NCI-H2029 treated with DMSO at 0.1 percent for 48 hours (cell line): ENCODE results near the gene KDSR.
"Not testable (repeated sequence)": the region's sequence is repeated elsewhere in the genome, so short reads cannot be mapped to it uniquely, and the experiment has no call there.

Source experiments
- DNase-seq: peaks from one replicate; lab custom pipeline; 2025; lab: John Stamatoyannopoulos, UW

The KDSR gene

DNA sequence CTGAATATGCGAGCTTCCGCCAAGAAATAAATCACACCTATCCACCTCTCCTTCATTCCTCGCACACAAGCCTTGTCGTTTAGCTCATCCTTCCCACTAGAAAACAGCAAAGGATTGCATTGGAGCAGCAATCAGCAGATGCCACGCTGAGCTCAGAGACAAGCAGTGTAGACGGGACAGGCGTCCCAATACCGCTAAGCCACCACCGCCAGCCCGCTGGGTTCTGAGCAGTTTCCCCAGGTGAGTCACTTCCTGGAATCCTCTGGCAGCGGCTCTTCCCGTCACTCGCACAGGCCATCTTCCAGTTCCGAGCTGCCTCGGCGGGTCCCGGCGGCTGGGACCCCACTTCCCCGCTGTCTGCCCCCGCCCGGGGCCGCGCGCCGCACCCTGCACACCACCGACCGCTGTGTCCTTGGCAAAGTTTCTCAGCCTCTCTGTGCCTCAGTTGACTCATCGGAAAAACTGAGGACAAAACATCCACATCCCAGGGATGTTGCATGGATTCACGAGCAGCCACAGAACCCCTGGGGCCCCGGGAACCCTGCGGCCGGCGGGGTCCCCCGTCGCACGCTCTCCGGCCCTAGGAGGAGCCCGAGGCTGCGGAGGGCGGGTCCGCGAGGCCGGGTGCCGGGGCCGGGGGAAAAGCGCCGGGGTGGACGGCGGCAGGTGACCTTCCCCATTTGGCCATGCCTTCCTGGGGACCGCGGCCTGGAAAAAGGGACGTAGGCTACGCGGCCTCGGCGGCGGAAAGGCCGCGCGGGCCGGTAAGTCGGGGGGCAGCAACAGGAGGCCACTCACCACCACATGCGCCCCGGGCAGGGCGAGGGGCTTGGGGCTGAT is 573 bp downstream of the KDSR start:
- no peak for DNase-seq

- DNase-seq = no peak
Measured at GRCh38 chr18:63365876-63366212, 1.2 kb downstream of the KDSR start.

DNA sequence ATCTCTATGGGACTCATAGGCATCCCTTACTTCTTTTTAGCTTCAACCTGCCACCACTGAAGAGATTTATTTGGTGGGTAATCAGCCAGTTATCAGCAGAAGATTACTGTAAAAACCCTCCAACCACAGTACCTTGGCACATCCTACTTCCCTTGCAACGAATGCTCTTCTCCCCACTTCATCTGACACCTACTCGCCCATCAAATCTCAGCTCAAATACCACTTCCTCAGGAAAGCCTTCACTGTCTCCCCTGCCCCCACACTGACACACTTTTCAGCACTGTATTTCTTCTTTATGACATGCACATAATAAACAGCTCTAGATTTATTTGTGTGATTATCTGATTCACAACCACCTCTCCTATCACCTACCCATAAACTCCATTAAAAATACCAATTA is 3.1 kb downstream of the KDSR start:
- DNase-seq = no peak

DNA sequence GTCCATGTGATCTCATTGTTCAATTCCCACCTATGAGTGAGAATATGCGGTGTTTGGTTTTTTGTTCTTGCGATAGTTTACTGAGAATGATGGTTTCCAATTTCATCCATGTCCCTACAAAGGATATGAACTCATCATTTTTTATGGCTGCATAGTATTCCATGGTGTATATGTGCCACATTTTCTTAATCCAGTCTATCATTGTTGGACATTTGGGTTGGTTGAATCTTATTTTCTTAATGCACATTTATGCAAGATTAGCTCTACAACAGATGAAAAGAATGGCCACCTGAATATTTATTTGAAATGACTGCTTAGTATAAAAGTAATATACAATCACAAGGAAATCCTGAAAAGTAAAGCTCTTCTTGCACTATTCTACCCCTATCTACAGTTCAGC is 3.6 kb downstream of the KDSR start:
- DNase-seq = not testable (repeated sequence)

- no peak for DNase-seq
Measured at GRCh38 chr18:63356272-63356896, 10.6 kb downstream of the KDSR start.

DNA sequence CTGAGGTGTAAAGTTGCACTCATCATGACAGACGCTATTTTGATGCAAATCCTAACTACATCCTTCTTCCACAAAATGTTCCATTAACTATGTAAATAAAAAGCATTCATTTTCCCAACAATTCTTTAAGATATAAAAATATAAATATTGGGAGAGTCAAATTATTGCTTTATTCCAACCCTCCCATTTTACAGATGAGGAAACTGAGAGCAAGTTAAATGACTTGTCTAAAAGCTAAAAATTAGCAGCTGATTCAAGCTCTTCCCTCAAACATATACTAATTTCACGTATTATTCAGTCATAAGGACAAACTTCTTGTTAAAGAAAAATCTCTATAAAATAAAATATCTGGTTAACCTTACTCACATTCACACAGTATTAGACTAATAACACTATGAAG is 16.8 kb downstream of the KDSR start:
- DNase-seq = no peak

GRCh38 chr18:63348508-63349136 is 18.4 kb downstream of the KDSR start:
- DNase-seq = no peak

- no peak for DNase-seq
Measured at GRCh38 chr18:63346480-63347183, 20.4 kb downstream of the KDSR start.

- no peak for DNase-seq
Measured at GRCh38 chr18:63346031-63346430, 21.0 kb downstream of the KDSR start.

DNA sequence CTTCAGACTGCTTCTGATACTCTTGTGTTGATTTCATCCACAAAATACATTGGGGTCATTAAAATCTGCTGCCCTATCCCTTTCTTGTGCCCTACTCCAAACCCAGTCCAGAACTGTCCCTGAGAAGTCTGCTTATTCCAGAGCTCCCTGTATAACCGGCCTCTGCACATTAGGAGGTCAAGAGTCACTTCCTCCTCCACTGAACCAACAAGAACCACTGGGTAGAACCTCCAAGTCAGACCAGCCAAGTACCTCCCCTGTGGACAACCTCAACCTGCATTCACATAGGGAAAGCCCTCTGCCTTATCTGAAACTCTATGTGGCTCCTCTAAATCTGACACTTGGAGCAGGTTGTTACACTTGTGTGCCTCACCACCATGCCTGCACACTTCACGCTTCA is 22.1 kb downstream of the KDSR start:
- no peak for DNase-seq

DNA sequence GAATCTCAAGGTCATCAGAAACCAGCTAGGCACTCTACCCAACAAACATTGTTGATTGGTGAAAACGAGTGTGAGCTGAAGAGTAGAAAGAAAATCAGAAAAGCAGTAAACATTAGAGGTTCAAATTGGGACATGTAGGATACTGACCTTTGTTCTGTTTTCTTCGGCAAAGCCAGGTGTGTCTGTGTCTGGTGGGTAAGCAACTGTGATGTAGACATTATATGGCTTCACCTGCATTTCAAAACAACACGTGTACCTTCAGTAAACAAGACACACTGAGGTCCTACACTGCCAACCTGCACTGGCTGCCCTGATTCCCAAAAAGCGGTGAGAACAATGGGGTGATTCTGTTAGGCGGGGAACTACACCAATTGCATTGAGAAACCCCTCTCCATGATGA is 22.7 kb downstream of the KDSR start:
- DNase-seq = no peak

DNA sequence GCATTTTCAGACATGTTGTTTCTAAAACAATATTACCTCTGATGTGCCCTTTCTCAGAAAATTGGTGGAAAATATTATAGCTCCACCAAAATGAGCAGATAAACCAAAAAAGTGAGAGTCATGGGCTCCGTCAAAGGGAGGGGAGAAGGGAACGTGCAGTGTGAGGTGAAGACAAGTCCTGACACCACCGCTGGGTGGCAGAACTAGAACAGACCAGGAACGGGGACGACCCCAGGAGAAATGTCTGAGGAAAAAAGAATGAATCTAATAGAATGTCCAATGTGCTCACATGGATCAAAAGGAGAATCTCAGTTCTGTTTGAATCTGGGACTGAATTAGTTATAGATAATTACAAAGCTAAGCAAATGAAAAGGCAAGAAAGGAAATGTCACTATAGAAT is 24.8 kb downstream of the KDSR start:
- no peak for DNase-seq

DNA sequence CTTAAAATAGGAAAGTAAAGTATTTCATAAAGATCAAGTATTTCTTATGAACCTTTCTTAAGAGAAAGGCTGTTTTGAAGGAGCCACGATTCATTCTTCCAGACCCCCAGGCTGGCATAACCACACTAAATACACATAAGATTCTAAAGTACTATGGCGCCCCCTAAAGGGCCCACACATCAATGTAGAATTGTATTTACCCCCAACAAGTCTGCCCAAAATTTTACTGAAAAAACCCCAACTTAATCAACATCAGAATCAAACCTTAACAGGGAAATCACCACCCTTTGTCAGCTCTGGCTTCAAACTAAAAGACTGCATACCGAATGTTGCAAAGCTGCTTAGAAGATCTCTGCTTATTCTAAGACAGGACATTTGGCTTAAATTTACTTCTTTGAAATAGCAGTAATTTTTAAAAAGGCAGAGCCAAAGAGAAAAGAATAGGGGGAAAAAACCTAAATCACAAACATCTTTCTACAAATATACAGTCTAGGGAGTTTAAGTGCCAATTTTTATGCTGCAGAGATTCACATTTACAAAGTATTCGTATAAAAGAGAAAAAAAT is 27.0 kb downstream of the KDSR start:
- DNase-seq = no peak

GRCh38 chr18:63336366-63337099 is 30.5 kb downstream of the KDSR start:
- no peak for DNase-seq

- DNase-seq = no peak
Measured at GRCh38 chr18:63331105-63331504, 35.9 kb downstream of the KDSR start.

- no peak for DNase-seq
Measured at GRCh38 chr18:63329431-63330145, 37.4 kb downstream of the KDSR start.

DNA sequence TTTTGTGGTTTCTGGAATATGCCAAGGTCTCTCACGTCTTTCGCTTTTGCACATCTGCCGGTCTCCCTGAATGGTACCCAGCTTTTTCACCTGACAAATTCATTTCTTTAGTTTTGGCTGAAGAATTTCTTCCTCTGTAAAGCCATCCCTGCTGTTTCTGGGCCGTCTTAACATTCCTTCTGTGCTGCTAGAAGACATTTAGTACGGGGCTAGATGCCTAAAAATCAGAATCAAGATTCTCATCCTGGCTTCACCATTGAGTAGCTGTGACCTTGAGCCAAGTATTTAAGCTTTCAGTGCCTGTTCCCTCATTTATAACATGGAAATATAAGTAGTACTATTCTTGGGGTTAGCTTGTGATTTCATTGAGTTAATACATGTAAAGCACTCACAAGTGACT is 41.0 kb downstream of the KDSR start:
- no peak for DNase-seq

DNA sequence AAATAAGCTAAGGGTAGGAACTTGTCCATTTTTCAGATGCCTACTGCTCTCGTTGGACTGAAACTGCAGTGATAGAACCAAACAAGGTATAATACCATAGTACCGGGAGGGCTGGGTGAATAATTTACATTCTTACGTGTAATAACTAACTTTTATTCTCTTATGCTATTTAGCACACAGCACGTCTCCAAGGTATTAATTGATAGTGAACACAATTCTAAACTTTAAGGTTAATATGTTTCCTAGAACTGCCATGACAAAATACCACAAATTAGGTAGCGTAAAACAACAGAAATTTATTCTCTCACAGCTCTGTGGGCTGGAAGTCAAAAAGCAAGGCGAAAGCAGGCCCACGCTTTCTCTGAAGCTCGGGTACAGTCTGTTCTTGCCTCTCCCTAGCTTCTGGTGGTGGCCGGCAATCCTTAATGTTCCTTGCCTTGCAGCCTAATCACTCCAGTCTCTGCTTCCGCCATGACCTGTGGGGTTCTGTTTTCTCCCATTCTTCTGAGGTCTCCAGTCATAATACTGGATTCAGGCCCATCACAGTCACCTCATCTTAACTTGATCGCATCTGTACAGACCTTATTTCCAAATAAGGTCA is 41.8 kb downstream of the KDSR start:
- DNase-seq = no peak

GRCh38 chr18:63322908-63323634 is 43.9 kb downstream of the KDSR start:
- peak; percentile 15 for DNase-seq

GRCh38 chr18:63322206-63322605 is 44.8 kb downstream of the KDSR start:
- no peak for DNase-seq
